OCI-LY1 (cell line): ENCODE data around the gene SLC1A3.

Source experiments
- H2AFZ ChIP-seq: fragments of 200-600 bp; sonication (generic), shearing (Covaris generic); 2 replicates; pipeline ENCODE4 v1.6.0; 2014; ENCODE audit warnings: antibody characterized with exemption, mild to moderate bottlenecking, low read length
- H3F3A ChIP-seq: fragments of 200-600 bp; sonication (generic), shearing (Covaris generic); 2 replicates; pipeline ENCODE4 v1.6.0; 2014; ENCODE audit warnings: mild to moderate bottlenecking, antibody characterized with exemption, low read length, moderate library complexity; ENCODE audit not compliant: insufficient read depth
- H3K27ac ChIP-seq: fragments of 200-600 bp; sonication (generic); 2 replicates; pipeline ENCODE4 v1.5.1; 2014; ENCODE audit warnings: low read length, mixed run types, mild to moderate bottlenecking, low read depth; ENCODE audit not compliant: poor library complexity, severe bottlenecking
- H3K27me3 ChIP-seq: fragments of 200-600 bp; sonication (generic); 2 replicates; pipeline ENCODE4 v1.6.0; 2014; ENCODE audit warnings: antibody characterized with exemption, mild to moderate bottlenecking, low read length, moderate library complexity; ENCODE audit not compliant: insufficient read depth
- H3K36me3 ChIP-seq: fragments of 200-600 bp; sonication (generic); 2 replicates; pipeline ENCODE4 v1.6.1; 2014; ENCODE audit warnings: mild to moderate bottlenecking, antibody characterized with exemption, low read length, moderate library complexity, mixed read lengths; ENCODE audit not compliant: insufficient read depth
- H3K4me1 ChIP-seq: fragments of 200-600 bp; sonication (generic); 2 replicates; pipeline ENCODE4 v1.5.1; 2014; ENCODE audit warnings: mild to moderate bottlenecking, low read length, moderate library complexity; ENCODE audit not compliant: insufficient read depth, severe bottlenecking
- H3K4me2 ChIP-seq: fragments of 200-600 bp; sonication (generic), shearing (Covaris generic); 2 replicates; pipeline ENCODE4 v1.6.1; 2014; ENCODE audit warnings: low read length
- H3K4me3 ChIP-seq: fragments of 200-600 bp; sonication (generic); 2 replicates; pipeline ENCODE4 v1.5.1; 2014; ENCODE audit warnings: low read length, low read depth, mild to moderate bottlenecking, mixed read lengths; ENCODE audit not compliant: poor library complexity, severe bottlenecking
- H3K79me2 ChIP-seq: fragments of 200-600 bp; shearing (Covaris generic); 2 replicates; pipeline ENCODE4 v1.6.1; 2016; ENCODE audit warnings: mixed run types, low read length, mixed read lengths; ENCODE audit not compliant: insufficient read depth
- H3K9ac ChIP-seq: fragments of 200-600 bp; sonication (generic), shearing (Covaris generic); 2 replicates; pipeline ENCODE4 v1.6.1; 2014; ENCODE audit warnings: mild to moderate bottlenecking, low read length, mixed read lengths
- H3K9me2 ChIP-seq: fragments of 200-600 bp; sonication (generic), shearing (Covaris generic); 2 replicates; pipeline ENCODE4 v1.6.1; 2014; ENCODE audit warnings: low read depth, mild to moderate bottlenecking, low read length, mixed read lengths
- H3K9me3 ChIP-seq: fragments of 200-600 bp; shearing (Covaris generic); 2 replicates; pipeline ENCODE4 v1.6.1; 2014; ENCODE audit warnings: low read length, mixed read lengths
- H4K20me1 ChIP-seq: fragments of 200-600 bp; sonication (generic), shearing (Covaris generic); 2 replicates; pipeline ENCODE4 v1.6.0; 2016; ENCODE audit warnings: mild to moderate bottlenecking, low read length; ENCODE audit not compliant: insufficient read depth
- EZH2 ChIP-seq: fragments of 200-600 bp; sonication (generic), shearing (Covaris generic); IDR thresholded peaks from 2 replicates; pipeline ENCODE4 v1.8.0; 2017; ENCODE audit warnings: borderline replicate concordance, mixed run types, mild to moderate bottlenecking, antibody characterized with exemption, low read length, moderate library complexity, mixed read lengths
- TF ChIP-seq, protein P1 (sequence below): fragments of 200-600 bp; sonication (generic), shearing (Covaris generic); IDR thresholded peaks from 2 replicates; pipeline ENCODE4 v1.5.1; 2017; ENCODE audit warnings: mild to moderate bottlenecking, antibody characterized with exemption, low read length, moderate library complexity, mixed read lengths

SLC1A3 gene

DNA sequence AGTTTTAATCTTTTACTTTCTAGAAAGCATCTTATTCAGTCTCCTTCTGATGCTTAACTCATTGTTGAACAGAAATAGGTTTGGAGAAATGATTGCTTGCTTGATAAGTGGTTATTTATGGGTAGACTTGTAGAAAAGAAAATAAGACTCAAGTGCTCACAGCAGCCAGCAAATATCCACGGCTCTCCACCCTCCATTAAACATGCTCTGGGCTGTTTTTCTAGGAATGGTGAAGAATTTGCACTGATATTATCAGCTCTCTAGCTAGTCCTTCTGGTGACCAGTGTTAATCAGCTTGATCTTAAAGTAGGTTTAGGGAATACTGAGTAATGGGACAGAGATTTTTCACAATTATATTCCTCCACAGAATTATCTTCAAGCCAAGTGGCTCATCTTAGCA, 60.6 kb downstream of the SLC1A3 start:
- no peaks in the 10 kb centered on the region for H3K79me2 ChIP-seq
- no peaks in the 10 kb centered on the region for H3K9me2 ChIP-seq
- H3K36me3 ChIP-seq: no peaks in the 10 kb centered on the region
- H3K9me3 ChIP-seq: no peaks in the 10 kb centered on the region
- H3K27me3 ChIP-seq: no peaks in the 10 kb centered on the region
- no peak overlapping the region for H3K27ac ChIP-seq
- no peak overlapping the region for H2AFZ ChIP-seq
- no peaks in the 10 kb centered on the region for H3F3A ChIP-seq
- H3K4me1 ChIP-seq: no peaks in the 10 kb centered on the region
- H3K9ac ChIP-seq: no peak overlapping the region
- no peak overlapping the region for H3K4me3 ChIP-seq
- no peak overlapping the region for H3K4me2 ChIP-seq
- TF ChIP-seq, protein P1, sequence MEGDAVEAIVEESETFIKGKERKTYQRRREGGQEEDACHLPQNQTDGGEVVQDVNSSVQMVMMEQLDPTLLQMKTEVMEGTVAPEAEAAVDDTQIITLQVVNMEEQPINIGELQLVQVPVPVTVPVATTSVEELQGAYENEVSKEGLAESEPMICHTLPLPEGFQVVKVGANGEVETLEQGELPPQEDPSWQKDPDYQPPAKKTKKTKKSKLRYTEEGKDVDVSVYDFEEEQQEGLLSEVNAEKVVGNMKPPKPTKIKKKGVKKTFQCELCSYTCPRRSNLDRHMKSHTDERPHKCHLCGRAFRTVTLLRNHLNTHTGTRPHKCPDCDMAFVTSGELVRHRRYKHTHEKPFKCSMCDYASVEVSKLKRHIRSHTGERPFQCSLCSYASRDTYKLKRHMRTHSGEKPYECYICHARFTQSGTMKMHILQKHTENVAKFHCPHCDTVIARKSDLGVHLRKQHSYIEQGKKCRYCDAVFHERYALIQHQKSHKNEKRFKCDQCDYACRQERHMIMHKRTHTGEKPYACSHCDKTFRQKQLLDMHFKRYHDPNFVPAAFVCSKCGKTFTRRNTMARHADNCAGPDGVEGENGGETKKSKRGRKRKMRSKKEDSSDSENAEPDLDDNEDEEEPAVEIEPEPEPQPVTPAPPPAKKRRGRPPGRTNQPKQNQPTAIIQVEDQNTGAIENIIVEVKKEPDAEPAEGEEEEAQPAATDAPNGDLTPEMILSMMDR: no peak
- TF ChIP-seq EZH2: no peak
- no peaks in the 10 kb centered on the region for H4K20me1 ChIP-seq

DNA sequence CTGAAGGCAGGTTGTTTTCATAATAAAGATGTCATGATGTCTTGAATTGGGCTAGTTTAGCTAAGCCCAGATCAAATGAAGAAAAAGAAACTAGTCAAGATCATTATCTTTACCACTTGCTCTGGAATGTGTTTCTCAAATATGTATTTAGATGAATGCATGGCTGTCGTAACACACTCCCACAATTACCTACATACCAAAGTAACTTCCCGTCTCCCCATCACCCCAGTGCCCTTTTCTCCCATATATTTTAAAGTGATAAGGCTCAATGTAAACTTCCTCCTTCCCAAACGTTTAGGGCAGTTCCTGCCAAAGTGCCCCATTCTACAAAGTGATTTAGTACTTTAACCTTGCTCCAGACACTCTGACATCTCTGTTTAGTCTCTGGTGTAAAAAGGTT, 61.4 kb downstream of the SLC1A3 start:
- no peaks in the 10 kb centered on the region for H3K79me2 ChIP-seq
- H3K4me1 ChIP-seq: no peaks in the 10 kb centered on the region
- no peak overlapping the region for H3K27ac ChIP-seq
- no peak overlapping the region for H2AFZ ChIP-seq
- H3K36me3 ChIP-seq: no peaks in the 10 kb centered on the region
- H3K4me2 ChIP-seq: no peak overlapping the region
- H3F3A ChIP-seq: no peaks in the 10 kb centered on the region
- H3K4me3 ChIP-seq: no peak overlapping the region
- no peaks in the 10 kb centered on the region for H3K9me3 ChIP-seq
- H4K20me1 ChIP-seq: no peaks in the 10 kb centered on the region
- H3K9ac ChIP-seq: no peak overlapping the region
- TF ChIP-seq, protein P1: no peak
- TF ChIP-seq EZH2: no peak
- no peaks in the 10 kb centered on the region for H3K9me2 ChIP-seq
- no peaks in the 10 kb centered on the region for H3K27me3 ChIP-seq

DNA sequence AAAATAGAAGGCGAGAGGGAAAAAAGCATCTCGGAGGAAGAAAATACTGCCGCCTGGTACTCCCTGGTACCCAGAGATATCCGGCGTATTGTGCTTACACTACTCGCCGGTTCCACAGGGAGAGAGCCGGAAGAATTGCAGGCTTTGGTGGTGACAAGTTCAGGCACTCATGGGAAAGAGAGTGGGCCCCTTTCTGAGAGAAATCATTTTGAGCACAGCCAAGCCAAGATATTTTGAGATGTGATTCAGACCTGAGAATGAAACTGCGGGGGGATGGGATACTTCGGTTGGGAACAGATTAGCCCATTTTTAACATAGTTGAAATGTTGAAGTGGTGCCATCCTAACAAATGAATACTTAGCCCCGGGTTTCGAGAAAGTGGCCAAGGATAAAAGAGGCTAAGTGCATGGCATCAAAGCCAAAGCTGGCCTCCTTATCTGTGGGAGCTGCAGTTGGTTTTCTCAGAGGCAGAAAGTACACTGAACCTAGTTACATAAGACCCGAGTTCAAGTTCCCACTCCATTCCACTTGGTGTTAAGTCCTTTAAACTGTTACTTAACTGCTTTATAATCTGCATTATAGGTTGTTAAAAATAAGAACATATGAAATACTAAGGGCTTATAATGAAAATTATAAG, 62.7 kb downstream of the SLC1A3 start:
- Histone ChIP-seq H2AFZ (no peak overlapping the region), H3K4me3 (no peak overlapping the region), H3K9me3 (no peaks in the 10 kb centered on the region), H3K9ac (no peak overlapping the region), H3K36me3 (no peaks in the 10 kb centered on the region), H4K20me1 (no peaks in the 10 kb centered on the region), H3K27me3 (no peaks in the 10 kb centered on the region), H3K4me2 (no peak overlapping the region), H3K4me1 (no peaks in the 10 kb centered on the region), H3K9me2 (no peaks in the 10 kb centered on the region), H3K79me2 (no peaks in the 10 kb centered on the region), H3F3A (no peaks in the 10 kb centered on the region), H3K27ac (no peak overlapping the region)
- TF ChIP-seq, protein P1: no peak
- no peak for TF ChIP-seq EZH2
